Activated T-cell treated with anti-CD3 and anti-CD28 coated beads, Interleukin-2, amount 50 U/mL, for 72 hours (primary cell): ENCODE data around the gene PLA2G2E. TPM values are rescaled to one million over a fixed set of nuclear protein-coding genes. Genes with fewer than 3 reads are reported as not detected.

Source experiments
- total RNA-seq, 2 donors: library from RNA; stranded (reverse); gene quantifications; one replicate each; pipeline ENCODE4 v1.2.3, GENCODE V29; 2022

The PLA2G2E gene
- total RNA-seq, 2 donors from 2014 or later: not detected

Other genes starting within 250 kb of the PLA2G2E start
- 10 to 100 TPM; 19.6 to 22.1 TPM for gene TMCO4, start 123.7 kb downstream of the PLA2G2E start, total RNA-seq
- not detected for gene RNF186, start 108.3 kb downstream of the PLA2G2E start, total RNA-seq
- gene OTUD3, start 41.2 kb downstream of the PLA2G2E start, total RNA-seq: 10 to 100 TPM in 1 of 2 donors, 1 to 10 TPM in 1; 9.7 to 10.6 TPM
- not detected for gene PLA2G2A, start 56.0 kb upstream of the PLA2G2E start, total RNA-seq
- not detected for gene PLA2G5, start 146.6 kb upstream of the PLA2G2E start, total RNA-seq
- gene PLA2G2D, start 195.9 kb upstream of the PLA2G2E start, total RNA-seq: not detected
- gene PLA2G2F, start 215.7 kb upstream of the PLA2G2E start, total RNA-seq: not detected